HepG2 (cell line): Measurements from ENCODE around the gene NUFIP2. TPM values are rescaled to one million over a fixed set of nuclear protein-coding genes. Genes with fewer than 3 reads are reported as not detected.

Experiments used
- ATAC-seq: fragments of 200-7000 bp; cut with Tn5 transposase; 3 replicates; pipeline ENCODE4 v1.9.1; 2020; ENCODE audit warnings: mild to moderate bottlenecking, moderate library complexity
- BruUV-seq: library from RNA; stranded (reverse); fragments of 400-500 nt; replicated peaks from 2 replicates; lab custom pipeline; 2021; lab: Mats Ljungman, UMichigan
- CTCF ChIA-PET: fragments of 300-600 bp; formaldehyde crosslinking; extraction: SDS; loops from one replicate; lab custom pipeline; 2021; ENCODE audit warnings: low total read pairs, inconsistent platforms, low intra/inter-chr PET ratio; lab: Yijun Ruan, JAX
- POLR2A ChIA-PET: fragments of 350-600 bp; sonication (Branson Sonifier 250); formaldehyde crosslinking; loops from one replicate; lab custom pipeline; 2020; ENCODE audit warnings: antibody characterized with exemption, inconsistent platforms; lab: Yijun Ruan, JAX
- DNase-seq: peaks from one replicate; pipeline ENCODE4 v3.0.0-alpha.2; 2015; ENCODE audit warnings: low spot score
- FAIRE-seq: peaks from 3 replicates; lab custom pipeline; 2011; peaks lifted over from hg19 to GRCh38; lab: Jason Lieb, UNC
- H2AFZ ChIP-seq: one replicate; pipeline ENCODE4 v1.6.1; 2011; ENCODE audit warnings: low read length, inconsistent platforms
- H3K27ac ChIP-seq: fragments of 300-600 bp; 3 replicates; pipeline ENCODE4 v1.8.0; 2011; ENCODE audit warnings: mixed run types, mild to moderate bottlenecking, mixed read lengths, low read length, inconsistent platforms; ENCODE audit not compliant: insufficient read depth; ENCODE audit errors: extremely low read length
- H3K27me3 ChIP-seq, 2 experiments: fragments of 200-600 bp in 1 of 2; 2 replicates in 1 of 2; 3 replicates in 1 of 2; pipeline versions ENCODE4 v1.6.0 to v1.8.0; 2011; ENCODE audit warnings: low read length in 2 of 2, mild to moderate bottlenecking in 2 of 2, moderate library complexity in 2 of 2, inconsistent platforms in 1 of 2; ENCODE audit not compliant: insufficient read depth in 2 of 2, control insufficient read depth in 1 of 2
- H3K36me3 ChIP-seq, 2 experiments: fragments of 200-600 bp in 1 of 2; replicated peaks in 1 of 2; 2 replicates in 1 of 2; 3 replicates in 1 of 2; pipeline versions ENCODE4 v1.5.1 to v1.8.0; 2011; ENCODE audit warnings: low read length in 2 of 2, inconsistent platforms in 1 of 2; ENCODE audit not compliant: insufficient read depth in 2 of 2, control insufficient read depth in 1 of 2
- H3K4me1 ChIP-seq: 2 replicates; pipeline ENCODE4 v1.5.1; 2012; ENCODE audit warnings: low read length, inconsistent platforms; ENCODE audit not compliant: insufficient read depth
- H3K4me2 ChIP-seq: 2 replicates; pipeline ENCODE4 v1.6.0; 2011; ENCODE audit warnings: low read depth, low read length, inconsistent platforms
- H3K4me3 ChIP-seq, 3 experiments: fragments of 200-600 bp in 1 of 3; sonication (generic), shearing (Covaris generic) in 1 of 3; replicated peaks in 1 of 3; 2 replicates each; pipeline ENCODE4 v1.5.1; 2011 to 2016; ENCODE audit warnings: low read length in 3 of 3, inconsistent platforms in 2 of 3, low read depth in 2 of 3, mild to moderate bottlenecking in 2 of 3, control low read depth in 1 of 3, mixed read lengths in 1 of 3; ENCODE audit not compliant: insufficient read depth in 1 of 3
- H3K79me2 ChIP-seq: one replicate; pipeline ENCODE4 v1.6.1; 2011; ENCODE audit warnings: low read length, inconsistent platforms; ENCODE audit not compliant: insufficient read depth
- H3K9ac ChIP-seq: 2 replicates; pipeline ENCODE4 v1.6.0; 2011; ENCODE audit warnings: mild to moderate bottlenecking, low read depth, low read length, inconsistent platforms; ENCODE audit not compliant: insufficient read depth
- H3K9me3 ChIP-seq: 2 replicates; pipeline ENCODE4 v1.5.1; 2012; ENCODE audit warnings: mild to moderate bottlenecking, low read length
- H4K20me1 ChIP-seq: 2 replicates; pipeline ENCODE4 v1.6.0; 2011; ENCODE audit warnings: inconsistent platforms, mild to moderate bottlenecking, low read length, moderate library complexity; ENCODE audit not compliant: insufficient read depth
- ELF1 ChIP-seq: sonication (generic); formaldehyde crosslinking; IDR thresholded peaks from 2 replicates; pipeline ENCODE4 v1.4.0; 2020; ENCODE audit warnings: missing genetic modification reagents
- FOSL2 ChIP-seq: sonication (generic); formaldehyde crosslinking; IDR thresholded peaks from 2 replicates; pipeline ENCODE4 v1.4.0; 2020; ENCODE audit warnings: missing genetic modification reagents
- GLI4 ChIP-seq: sonication (generic); formaldehyde crosslinking; IDR thresholded peaks from 2 replicates; pipeline ENCODE4 v1.5.1; 2020; ENCODE audit warnings: missing genetic modification reagents, mild to moderate bottlenecking, moderate library complexity, borderline replicate concordance
- MAFF ChIP-seq: IDR thresholded peaks from 2 replicates; pipeline ENCODE4 v1.6.1; 2011; ENCODE audit warnings: low read depth, low read length, improper control_type of control experiment
- MAFK ChIP-seq, 2 experiments: IDR thresholded peaks in 1 of 2; conservative IDR thresholded peaks in 1 of 2; 2 replicates each; pipeline ENCODE4 v1.6.1; 2011; ENCODE audit warnings: improper control_type of control experiment in 2 of 2, low read length in 2 of 2
- NFYB ChIP-seq: sonication (generic); formaldehyde crosslinking; IDR thresholded peaks from 2 replicates; pipeline ENCODE4 v1.4.0; 2020; ENCODE audit warnings: missing genetic modification reagents
- REL ChIP-seq: sonication (generic); formaldehyde crosslinking; conservative IDR thresholded peaks from 2 replicates; pipeline ENCODE4 v1.8.0; 2022; ENCODE audit warnings: mild to moderate bottlenecking, missing genetic modification reagents, moderate library complexity
- XRCC5 ChIP-seq: fragments of 200-400 bp; formaldehyde crosslinking; optimal IDR thresholded peaks from 2 replicates; pipeline ENCODE3; 2017; ENCODE audit warnings: mild to moderate bottlenecking, low read length
- ZNF256 ChIP-seq: sonication (generic); formaldehyde crosslinking; conservative IDR thresholded peaks from 2 replicates; pipeline ENCODE4 v1.4.0; 2020; ENCODE audit warnings: missing genetic modification reagents
- ZNF367 ChIP-seq: sonication (generic); formaldehyde crosslinking; IDR thresholded peaks from 2 replicates; pipeline ENCODE4 v1.4.0; 2020; ENCODE audit warnings: missing genetic modification reagents, borderline replicate concordance
- ZNF788 ChIP-seq: sonication (generic); formaldehyde crosslinking; IDR thresholded peaks from 2 replicates; pipeline ENCODE4 v1.5.0; 2020; ENCODE audit warnings: mild to moderate bottlenecking, missing genetic modification reagents, borderline replicate concordance
- WGBS: methylation state at CpG from one replicate; pipeline ENCODE4 v1.1.6; 2017; ENCODE audit warnings: low lambda C conversion rate; 5-methylcytosine and 5-hydroxymethylcytosine counted together
- in situ Hi-C: cut with HindIII; loops from 2 replicates; pipeline ENCODE4 v1.10.0; 2017; ENCODE audit warnings: low pct_unique_long_range_greater_than_20kb; ENCODE audit not compliant: extremely low pct_ligation_motif_present
- intact Hi-C: fragments of 100-400 bp; cut with micrococcal nuclease; formaldehyde crosslinking; loops from one replicate; pipeline ENCODE4 v1.10.0; 2022; ENCODE audit not compliant: unreplicated experiment
- polyA plus RNA-seq, 8 experiments: library from polyadenylated mRNA; depleted of rRNA in 3 of 8; stranded (reverse) in 7 of 8; unstranded in 1 of 8; fragments of >200 nt; fragmentation: Illumina TruSeq in 4 of 8; extraction: Trizol in 4 of 8; gene quantifications; 2 replicates each; pipeline versions ENCODE4 v1.2.1 to v1.2.3, GENCODE V29; 2011 to 2016; ENCODE audit warnings: low read depth in 4 of 8, missing spikeins in 1 of 8, mixed read lengths in 1 of 8; ENCODE audit not compliant: insufficient read depth in 1 of 8
- total RNA-seq, 5 experiments: library from RNA; depleted of rRNA; stranded (reverse); fragments of >200 nt; fragmentation: Illumina TruSeq; extraction: Trizol; gene quantifications; 2 replicates each; pipeline ENCODE4 v1.2.3, GENCODE V29; 2016; ENCODE audit warnings: low read depth in 1 of 5
- TF ChIP-seq, protein P1 (sequence below): sonication (generic); formaldehyde crosslinking; IDR thresholded peaks from 2 replicates; pipeline ENCODE4 v1.5.1; 2020; ENCODE audit warnings: mild to moderate bottlenecking, missing genetic modification reagents, moderate library complexity
- TF ChIP-seq, protein P2 (sequence below): sonication (generic); formaldehyde crosslinking; IDR thresholded peaks from 2 replicates; pipeline ENCODE4 v1.5.1; 2020; ENCODE audit warnings: missing genetic modification reagents, mild to moderate bottlenecking, borderline replicate concordance
- TF ChIP-seq, protein P3 (sequence below): sonication (generic); formaldehyde crosslinking; IDR thresholded peaks from 2 replicates; pipeline ENCODE4 v1.5.0; 2020; ENCODE audit warnings: missing genetic modification reagents

NUFIP2 gene
- total and polyA plus RNA-seq, 2 of the 13 experiments (the other 11 are each of a cell fraction or from before 2014, with no cell fraction given): 10.3 to 30.8 TPM

DNA sequence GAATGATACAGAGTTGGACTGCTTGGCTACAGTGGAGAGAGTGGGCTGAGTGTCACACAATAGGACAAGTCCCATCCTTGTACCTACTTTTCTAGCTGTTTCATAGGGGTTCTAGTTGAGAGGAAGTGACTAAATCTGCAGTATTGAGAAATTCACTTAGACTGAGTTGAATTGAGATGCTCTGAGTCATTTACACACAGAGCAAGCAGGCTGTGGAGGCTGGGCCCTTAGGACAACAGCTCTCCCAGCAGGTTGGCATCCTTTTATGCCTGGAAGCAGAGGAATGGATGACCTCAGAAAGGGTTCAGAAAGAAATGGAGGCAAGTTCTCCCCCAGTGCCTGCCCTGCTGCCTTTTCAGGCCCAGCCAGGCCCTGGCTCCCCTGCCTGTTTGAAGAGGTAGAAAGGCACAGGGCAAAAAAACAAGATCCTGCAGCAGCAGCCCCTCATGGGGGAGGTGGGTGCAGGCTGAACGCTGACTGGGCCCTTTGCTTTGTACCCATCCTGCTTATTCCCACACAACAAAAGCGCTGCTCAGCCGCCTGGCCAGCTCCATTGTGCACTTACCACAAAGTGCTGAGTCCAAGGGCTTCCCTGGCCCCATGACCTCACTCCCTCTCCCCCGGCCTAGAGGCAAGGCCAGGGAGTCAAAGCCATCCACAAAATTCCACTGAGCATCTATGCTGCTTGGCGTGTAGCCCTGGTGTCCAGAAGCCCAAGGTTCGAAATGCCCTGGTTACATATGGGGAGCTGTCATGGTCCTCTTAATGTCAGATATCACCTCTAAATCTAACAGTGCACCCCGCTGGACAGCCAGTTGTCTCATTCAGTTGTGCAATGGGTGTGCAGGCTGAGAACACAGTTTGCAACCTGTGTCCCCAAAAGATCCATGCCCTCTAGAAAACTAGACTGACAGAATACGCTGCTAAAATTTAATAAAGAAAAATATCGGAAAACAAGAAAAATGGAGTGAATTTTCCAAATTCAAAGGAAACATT, 52.7 kb downstream of the NUFIP2 start (continued):
- TF ChIP-seq, protein P1, sequence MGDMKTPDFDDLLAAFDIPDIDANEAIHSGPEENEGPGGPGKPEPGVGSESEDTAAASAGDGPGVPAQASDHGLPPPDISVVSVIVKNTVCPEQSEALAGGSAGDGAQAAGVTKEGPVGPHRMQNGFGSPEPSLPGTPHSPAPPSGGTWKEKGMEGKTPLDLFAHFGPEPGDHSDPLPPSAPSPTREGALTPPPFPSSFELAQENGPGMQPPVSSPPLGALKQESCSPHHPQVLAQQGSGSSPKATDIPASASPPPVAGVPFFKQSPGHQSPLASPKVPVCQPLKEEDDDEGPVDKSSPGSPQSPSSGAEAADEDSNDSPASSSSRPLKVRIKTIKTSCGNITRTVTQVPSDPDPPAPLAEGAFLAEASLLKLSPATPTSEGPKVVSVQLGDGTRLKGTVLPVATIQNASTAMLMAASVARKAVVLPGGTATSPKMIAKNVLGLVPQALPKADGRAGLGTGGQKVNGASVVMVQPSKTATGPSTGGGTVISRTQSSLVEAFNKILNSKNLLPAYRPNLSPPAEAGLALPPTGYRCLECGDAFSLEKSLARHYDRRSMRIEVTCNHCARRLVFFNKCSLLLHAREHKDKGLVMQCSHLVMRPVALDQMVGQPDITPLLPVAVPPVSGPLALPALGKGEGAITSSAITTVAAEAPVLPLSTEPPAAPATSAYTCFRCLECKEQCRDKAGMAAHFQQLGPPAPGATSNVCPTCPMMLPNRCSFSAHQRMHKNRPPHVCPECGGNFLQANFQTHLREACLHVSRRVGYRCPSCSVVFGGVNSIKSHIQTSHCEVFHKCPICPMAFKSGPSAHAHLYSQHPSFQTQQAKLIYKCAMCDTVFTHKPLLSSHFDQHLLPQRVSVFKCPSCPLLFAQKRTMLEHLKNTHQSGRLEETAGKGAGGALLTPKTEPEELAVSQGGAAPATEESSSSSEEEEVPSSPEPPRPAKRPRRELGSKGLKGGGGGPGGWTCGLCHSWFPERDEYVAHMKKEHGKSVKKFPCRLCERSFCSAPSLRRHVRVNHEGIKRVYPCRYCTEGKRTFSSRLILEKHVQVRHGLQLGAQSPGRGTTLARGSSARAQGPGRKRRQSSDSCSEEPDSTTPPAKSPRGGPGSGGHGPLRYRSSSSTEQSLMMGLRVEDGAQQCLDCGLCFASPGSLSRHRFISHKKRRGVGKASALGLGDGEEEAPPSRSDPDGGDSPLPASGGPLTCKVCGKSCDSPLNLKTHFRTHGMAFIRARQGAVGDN: peak; percentile 29
- 0 out of 4 replicates have a peak, but pooled peaks of 1 of the 2 experiments have one; percentile 3 for TF ChIP-seq MAFK (conservative IDR thresholded peaks at IDR 0.05 in 1 of 2, IDR thresholded peaks at IDR 0.05 in 1 of 2; ENCODE audit: low read length in 2 of 2)
- peak; percentile 93 for TF ChIP-seq FOSL2 (CRISPR knock-in tag)
- TF ChIP-seq ZNF256 (CRISPR knock-in tag): no peak
- peak; percentile 29; the same call in 1 of the 2 replicates for TF ChIP-seq MAFF
- no peak for TF ChIP-seq ZNF367 (CRISPR knock-in tag)
- TF ChIP-seq, all 625 proteins: peak for 13

GRCh38 chr17:29240477-29240876, 53.5 kb downstream of the NUFIP2 start:
- Histone ChIP-seq H3K36me3 (no peaks in the 10 kb centered on the region), H3K9me3 (no peaks in the 10 kb centered on the region), H2AFZ (no peak overlapping the region), H4K20me1 (no peaks in the 10 kb centered on the region), H3K4me2 (no peak overlapping the region), H3K27me3 (peaks cover 0 to 5% of the 10 kb centered on the region in 2 experiments; a peak in 1 of 5 replicates), H3K4me3 (no peak overlapping the region), H3K4me1 (peaks cover 28% of the 10 kb centered on the region), H3K27ac (no peak overlapping the region), H3K79me2 (no peaks in the 10 kb centered on the region), H3K9ac (no peak overlapping the region)
- in situ Hi-C loops (no loop called here), intact Hi-C loops (no loop called here)
- FAIRE-seq: no peak
- BruUV-seq: no TSS peak
- CTCF ChIA-PET: no interaction called here
- POLR2A ChIA-PET: interaction anchor here (1.0 to 1.7 kb wide), 4 partner anchors 16 to 92 kb away, joined by 4 to 8 read pairs (median 5); partner anchors contain the start of gene NUFIP2
- WGBS: 21% methylated on average over 2 of the region's 2 CpGs
- no peak for DNase-seq
- no peak for ATAC-seq
- no peak for TF ChIP-seq REL (CRISPR knock-in tag)
- no peak for TF ChIP-seq GLI4 (CRISPR knock-in tag)
- no peak for TF ChIP-seq NFYB (CRISPR knock-in tag)
- no peak for TF ChIP-seq ZNF788 (CRISPR knock-in tag)
- no peak for TF ChIP-seq ELF1 (CRISPR knock-in tag)
- TF ChIP-seq, protein P2, sequence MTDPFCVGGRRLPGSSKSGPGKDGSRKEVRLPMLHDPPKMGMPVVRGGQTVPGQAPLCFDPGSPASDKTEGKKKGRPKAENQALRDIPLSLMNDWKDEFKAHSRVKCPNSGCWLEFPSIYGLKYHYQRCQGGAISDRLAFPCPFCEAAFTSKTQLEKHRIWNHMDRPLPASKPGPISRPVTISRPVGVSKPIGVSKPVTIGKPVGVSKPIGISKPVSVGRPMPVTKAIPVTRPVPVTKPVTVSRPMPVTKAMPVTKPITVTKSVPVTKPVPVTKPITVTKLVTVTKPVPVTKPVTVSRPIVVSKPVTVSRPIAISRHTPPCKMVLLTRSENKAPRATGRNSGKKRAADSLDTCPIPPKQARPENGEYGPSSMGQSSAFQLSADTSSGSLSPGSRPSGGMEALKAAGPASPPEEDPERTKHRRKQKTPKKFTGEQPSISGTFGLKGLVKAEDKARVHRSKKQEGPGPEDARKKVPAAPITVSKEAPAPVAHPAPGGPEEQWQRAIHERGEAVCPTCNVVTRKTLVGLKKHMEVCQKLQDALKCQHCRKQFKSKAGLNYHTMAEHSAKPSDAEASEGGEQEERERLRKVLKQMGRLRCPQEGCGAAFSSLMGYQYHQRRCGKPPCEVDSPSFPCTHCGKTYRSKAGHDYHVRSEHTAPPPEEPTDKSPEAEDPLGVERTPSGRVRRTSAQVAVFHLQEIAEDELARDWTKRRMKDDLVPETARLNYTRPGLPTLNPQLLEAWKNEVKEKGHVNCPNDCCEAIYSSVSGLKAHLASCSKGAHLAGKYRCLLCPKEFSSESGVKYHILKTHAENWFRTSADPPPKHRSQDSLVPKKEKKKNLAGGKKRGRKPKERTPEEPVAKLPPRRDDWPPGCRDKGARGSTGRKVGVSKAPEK: no peak
- TF ChIP-seq, protein P3, sequence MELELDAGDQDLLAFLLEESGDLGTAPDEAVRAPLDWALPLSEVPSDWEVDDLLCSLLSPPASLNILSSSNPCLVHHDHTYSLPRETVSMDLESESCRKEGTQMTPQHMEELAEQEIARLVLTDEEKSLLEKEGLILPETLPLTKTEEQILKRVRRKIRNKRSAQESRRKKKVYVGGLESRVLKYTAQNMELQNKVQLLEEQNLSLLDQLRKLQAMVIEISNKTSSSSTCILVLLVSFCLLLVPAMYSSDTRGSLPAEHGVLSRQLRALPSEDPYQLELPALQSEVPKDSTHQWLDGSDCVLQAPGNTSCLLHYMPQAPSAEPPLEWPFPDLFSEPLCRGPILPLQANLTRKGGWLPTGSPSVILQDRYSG: no peak
- no peak for TF ChIP-seq XRCC5
